Lower leg skin (tissue), 3 donors: ENCODE data around the gene ZNF106.

Experiments used
- POLR2A ChIP-seq, 2 donors: fragments of 450-650 bp; IDR thresholded peaks; one replicate each; pipeline ENCODE4 v1.6.1; 2016 to 2017; ENCODE audit warnings: antibody characterized with exemption in 2 of 2, mild to moderate bottlenecking in 1 of 2, moderate library complexity in 1 of 2
- TF ChIP-seq, protein P1 (sequence below), 3 donors: fragments of 450-650 bp; IDR thresholded peaks; one replicate each; pipeline ENCODE4 v1.5.1; 2016; ENCODE audit warnings: antibody characterized with exemption in 3 of 3, mild to moderate bottlenecking in 3 of 3, moderate library complexity in 2 of 3

DNA sequence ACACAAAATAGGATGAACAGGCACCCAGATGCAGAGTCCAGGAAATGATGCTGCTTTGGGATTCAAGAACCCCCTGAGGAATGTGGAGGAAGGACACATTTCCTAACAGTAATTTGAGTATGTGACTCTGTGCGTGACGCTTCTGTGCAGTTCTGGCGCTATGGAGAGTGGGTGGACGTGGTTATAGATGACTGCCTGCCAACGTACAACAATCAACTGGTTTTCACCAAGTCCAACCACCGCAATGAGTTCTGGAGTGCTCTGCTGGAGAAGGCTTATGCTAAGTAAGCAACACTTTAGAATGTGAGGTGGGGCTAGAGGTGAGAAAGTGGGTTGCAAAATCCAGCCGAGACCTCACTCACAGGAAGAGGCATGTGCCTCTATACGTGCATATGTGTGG, 103.3 kb downstream of the ZNF106 start:
- TF ChIP-seq POLR2A (IDR thresholded peaks at IDR 0.05): no peak
- TF ChIP-seq, protein P1, sequence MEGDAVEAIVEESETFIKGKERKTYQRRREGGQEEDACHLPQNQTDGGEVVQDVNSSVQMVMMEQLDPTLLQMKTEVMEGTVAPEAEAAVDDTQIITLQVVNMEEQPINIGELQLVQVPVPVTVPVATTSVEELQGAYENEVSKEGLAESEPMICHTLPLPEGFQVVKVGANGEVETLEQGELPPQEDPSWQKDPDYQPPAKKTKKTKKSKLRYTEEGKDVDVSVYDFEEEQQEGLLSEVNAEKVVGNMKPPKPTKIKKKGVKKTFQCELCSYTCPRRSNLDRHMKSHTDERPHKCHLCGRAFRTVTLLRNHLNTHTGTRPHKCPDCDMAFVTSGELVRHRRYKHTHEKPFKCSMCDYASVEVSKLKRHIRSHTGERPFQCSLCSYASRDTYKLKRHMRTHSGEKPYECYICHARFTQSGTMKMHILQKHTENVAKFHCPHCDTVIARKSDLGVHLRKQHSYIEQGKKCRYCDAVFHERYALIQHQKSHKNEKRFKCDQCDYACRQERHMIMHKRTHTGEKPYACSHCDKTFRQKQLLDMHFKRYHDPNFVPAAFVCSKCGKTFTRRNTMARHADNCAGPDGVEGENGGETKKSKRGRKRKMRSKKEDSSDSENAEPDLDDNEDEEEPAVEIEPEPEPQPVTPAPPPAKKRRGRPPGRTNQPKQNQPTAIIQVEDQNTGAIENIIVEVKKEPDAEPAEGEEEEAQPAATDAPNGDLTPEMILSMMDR (IDR thresholded peaks at IDR 0.05): no peak
